H9 (cell line): ENCODE measurements around the gene NOD1. TPM values are rescaled to one million over a fixed set of nuclear protein-coding genes. Genes with fewer than 3 reads are reported as not detected.

Experiments
- DNase-seq: peaks from one replicate; pipeline ENCODE4 v3.0.0-alpha.2; 2017
- H2AFZ ChIP-seq: one replicate; pipeline ENCODE4 v1.6.1; 2013; ENCODE audit warnings: mild to moderate bottlenecking, low read length, control low read depth, moderate library complexity
- H2AK5ac ChIP-seq: 2 replicates; pipeline ENCODE4 v1.6.1; 2013; ENCODE audit warnings: low read length, control low read depth, mixed read lengths; ENCODE audit not compliant: insufficient read length
- H2BK120ac ChIP-seq: one replicate; pipeline ENCODE4 v1.6.1; 2013; ENCODE audit warnings: low read depth, mild to moderate bottlenecking, low read length, control low read depth, inconsistent platforms; ENCODE audit not compliant: poor library complexity, severe bottlenecking
- H2BK12ac ChIP-seq: 2 replicates; pipeline ENCODE4 v1.6.1; 2013; ENCODE audit warnings: low read length, control low read depth, mixed read lengths, low read depth; ENCODE audit not compliant: insufficient read length
- H2BK15ac ChIP-seq: 2 replicates; pipeline ENCODE4 v1.6.1; 2013; ENCODE audit warnings: low read depth, low read length, control low read depth
- H2BK20ac ChIP-seq: one replicate; pipeline ENCODE4 v1.6.1; 2013; ENCODE audit warnings: low read depth, mild to moderate bottlenecking, low read length, control low read depth, inconsistent platforms; ENCODE audit not compliant: poor library complexity, severe bottlenecking
- H2BK5ac ChIP-seq: 2 replicates; pipeline ENCODE4 v1.6.1; 2013; ENCODE audit warnings: low read length, control low read depth, mixed read lengths; ENCODE audit not compliant: insufficient read length
- H3K14ac ChIP-seq: 2 replicates; pipeline ENCODE4 v1.6.1; 2013; ENCODE audit warnings: low read length, control low read depth; ENCODE audit not compliant: insufficient read depth
- H3K18ac ChIP-seq: 2 replicates; pipeline ENCODE4 v1.6.1; 2013; ENCODE audit warnings: low read depth, mild to moderate bottlenecking, mixed read lengths, low read length, control low read depth; ENCODE audit not compliant: insufficient read length
- H3K23ac ChIP-seq: 2 replicates; pipeline ENCODE4 v1.6.1; 2013; ENCODE audit warnings: low read length, control low read depth, mixed read lengths, low read depth; ENCODE audit not compliant: insufficient read length
- H3K23me2 ChIP-seq: 2 replicates; pipeline ENCODE4 v1.6.1; 2013; ENCODE audit warnings: low read depth, mild to moderate bottlenecking, mixed read lengths, low read length, control low read depth; ENCODE audit not compliant: insufficient read length, poor library complexity, severe bottlenecking
- H3K27ac ChIP-seq: 2 replicates; pipeline ENCODE4 v1.5.1; 2013; ENCODE audit warnings: low read length, control low read depth, mixed read lengths, low read depth; ENCODE audit not compliant: insufficient read length
- H3K27me3 ChIP-seq: 2 replicates; pipeline ENCODE4 v1.6.1; 2013; ENCODE audit warnings: low read length, control low read depth, inconsistent platforms; ENCODE audit not compliant: insufficient read depth
- H3K4ac ChIP-seq: 2 replicates; pipeline ENCODE4 v1.6.1; 2013; ENCODE audit warnings: low read depth, mild to moderate bottlenecking, control low read depth, inconsistent platforms, low read length, moderate library complexity
- H3K4me1 ChIP-seq: 2 replicates; pipeline ENCODE4 v1.6.1; 2013; ENCODE audit warnings: low read length, control low read depth, inconsistent platforms; ENCODE audit not compliant: insufficient read depth
- H3K4me2 ChIP-seq: 2 replicates; pipeline ENCODE4 v1.6.1; 2013; ENCODE audit warnings: low read length, control low read depth, mixed read lengths; ENCODE audit not compliant: insufficient read length, insufficient read depth
- H3K56ac ChIP-seq: 2 replicates; pipeline ENCODE4 v1.6.1; 2013; ENCODE audit warnings: low read depth, mild to moderate bottlenecking, mixed read lengths, low read length, control low read depth; ENCODE audit not compliant: insufficient read length
- H3K79me1 ChIP-seq: 2 replicates; pipeline ENCODE4 v1.6.1; 2013; ENCODE audit warnings: low read depth, mild to moderate bottlenecking, moderate library complexity, low read length, control low read depth, inconsistent platforms; ENCODE audit not compliant: insufficient read depth, poor library complexity, severe bottlenecking
- H3K79me2 ChIP-seq: 2 replicates; pipeline ENCODE4 v1.6.1; 2013; ENCODE audit warnings: low read length, control low read depth, inconsistent platforms; ENCODE audit not compliant: insufficient read depth
- H3K9ac ChIP-seq: 2 replicates; pipeline ENCODE4 v1.6.1; 2013; ENCODE audit warnings: low read length, control low read depth, mixed read lengths; ENCODE audit not compliant: insufficient read length; ENCODE audit errors: extremely low read depth
- H3K9me3 ChIP-seq: one replicate; pipeline ENCODE4 v1.6.1; 2013; ENCODE audit warnings: low read depth, low read length, inconsistent platforms; ENCODE audit not compliant: control insufficient read depth
- H3T11ph ChIP-seq: one replicate; pipeline ENCODE4 v1.6.1; 2013; ENCODE audit warnings: mild to moderate bottlenecking, low read length, control low read depth, inconsistent platforms
- H4K20me1 ChIP-seq: one replicate; pipeline ENCODE4 v1.6.1; 2013; ENCODE audit not compliant: control insufficient read depth, insufficient read length, insufficient read depth
- H4K5ac ChIP-seq: 2 replicates; pipeline ENCODE4 v1.6.1; 2013; ENCODE audit warnings: low read depth, mild to moderate bottlenecking, mixed read lengths, low read length, control low read depth; ENCODE audit not compliant: insufficient read length
- H4K8ac ChIP-seq: replicated peaks from 2 replicates; pipeline ENCODE4 v1.6.1; 2013; ENCODE audit warnings: low read length, control low read depth, mixed read lengths, low read depth; ENCODE audit not compliant: insufficient read length
- H4K91ac ChIP-seq: 2 replicates; pipeline ENCODE4 v1.6.1; 2013; ENCODE audit warnings: low read depth, mild to moderate bottlenecking, moderate library complexity, mixed read lengths, low read length, control low read depth; ENCODE audit not compliant: insufficient read length
- H3K27ac Mint-ChIP-seq, 3 experiments: 2 replicates in 2 of 3; 3 replicates in 1 of 3; pipeline ENCODE4 v1.8.0; 2020 to 2021; ENCODE audit warnings: mixed read lengths in 3 of 3, mild to moderate bottlenecking in 1 of 3, moderate library complexity in 1 of 3
- H3K27me3 Mint-ChIP-seq: 2 replicates; pipeline ENCODE4 v1.8.0; 2021; ENCODE audit warnings: low read depth, mild to moderate bottlenecking, moderate library complexity, mixed read lengths
- H3K36me3 Mint-ChIP-seq, 3 experiments: 2 replicates in 2 of 3; 3 replicates in 1 of 3; pipeline ENCODE4 v1.8.0; 2020 to 2021; ENCODE audit warnings: low read depth in 3 of 3, mixed read lengths in 3 of 3; ENCODE audit not compliant: insufficient read depth in 1 of 3
- H3K4me1 Mint-ChIP-seq, 2 experiments: 2 replicates each; pipeline ENCODE4 v1.8.0; 2020; ENCODE audit warnings: mixed read lengths in 2 of 2
- H3K4me3 Mint-ChIP-seq, 2 experiments: 2 replicates in 1 of 2; 3 replicates in 1 of 2; pipeline ENCODE4 v1.8.0; 2020 to 2021; ENCODE audit warnings: mild to moderate bottlenecking in 2 of 2, mixed read lengths in 2 of 2, moderate library complexity in 1 of 2
- H3K9me3 Mint-ChIP-seq, 2 experiments: 2 replicates in 1 of 2; 3 replicates in 1 of 2; pipeline ENCODE4 v1.8.0; 2020; ENCODE audit warnings: mild to moderate bottlenecking in 2 of 2, mixed read lengths in 2 of 2, moderate library complexity in 1 of 2
- CTCF ChIP-seq: fragments of 200-600 bp; sonication (generic); conservative IDR thresholded peaks from 3 replicates; pipeline ENCODE4 v1.8.0; 2021; ENCODE audit warnings: antibody characterized with exemption, mild to moderate bottlenecking
- WGBS: extraction: QIAGEN DNeasy Blood & Tissue Kit; methylation state at CpG from one replicate; pipeline ENCODE4 v1.1.7; 2013; ENCODE audit warnings: missing lambda C conversion rate, low lambda C conversion rate, mixed read lengths; ENCODE audit not compliant: insufficient read length; ENCODE audit errors: extremely low coverage; 5-methylcytosine and 5-hydroxymethylcytosine counted together
- total RNA-seq: library from RNA; stranded (reverse); gene quantifications from 2 replicates; pipeline ENCODE4 v1.2.1, GENCODE V29; 2021

Gene NOD1
- total RNA-seq, 1 experiment from 2014 or later, result 5.3 TPM

- Histone ChIP-seq H3K18ac (no peak overlapping the region), H4K5ac (no peak overlapping the region), H3K4me2 (no peak overlapping the region), H2BK5ac (no peak overlapping the region), H3K79me1 (no peaks in the 10 kb centered on the region), H3K9ac (no peak overlapping the region), H3K9me3 (no peaks in the 10 kb centered on the region), H2BK15ac (no peak overlapping the region), H4K20me1 (no peaks in the 10 kb centered on the region), H3T11ph (no peak overlapping the region), H3K79me2 (no peaks in the 10 kb centered on the region), H4K8ac (no peak overlapping the region), H2AK5ac (no peak overlapping the region), H2BK20ac (no peak overlapping the region), H4K91ac (no peak overlapping the region), H2BK12ac (no peak overlapping the region), H3K27me3 (no peaks in the 10 kb centered on the region), H3K27ac (no peak overlapping the region), H3K4ac (no peak overlapping the region), H2BK120ac (no peak overlapping the region), H3K4me1 (no peaks in the 10 kb centered on the region), H2AFZ (no peak overlapping the region), H3K56ac (no peak overlapping the region), H3K14ac (no peak overlapping the region), H3K23ac (no peak overlapping the region), H3K23me2 (no peaks in the 10 kb centered on the region)
- peaks cover 8% of the 10 kb centered on the region for H3K27me3 Mint-ChIP-seq
- H3K27ac Mint-ChIP-seq, result no peak overlapping the region
- peaks cover 14 to 23% of the 10 kb centered on the region in 2 experiments for H3K9me3 Mint-ChIP-seq
- TF ChIP-seq CTCF, result no peak
- peaks cover 6 to 10% of the 10 kb centered on the region in 2 experiments; a peak in 3 of 4 replicates for H3K4me1 Mint-ChIP-seq
- H3K36me3 Mint-ChIP-seq, result peaks cover 5 to 12% (median 7%) of the 10 kb centered on the region in 3 experiments; a peak in 5 of 7 replicates
- no peak overlapping the region for H3K4me3 Mint-ChIP-seq
- DNase-seq, result no peak
- no CpG with 5 or more reads among the region's 1 CpG for WGBS
These were observed 8.8 kb upstream of the NOD1 start for GRCh38 chr7:30487371-30487770.
